Iris pigment epithelial cell (primary cell): ENCODE measurements around the gene SOX5.
"Not testable (repeated sequence)": the region's sequence is repeated elsewhere in the genome, so short reads cannot be mapped to it uniquely, and the experiment has no call there.

ENCODE experiments used
- DNase-seq: peaks from one replicate; pipeline ENCODE4 v3.0.0-alpha.2; 2011; ENCODE audit warnings: low read depth

SOX5 gene

DNA sequence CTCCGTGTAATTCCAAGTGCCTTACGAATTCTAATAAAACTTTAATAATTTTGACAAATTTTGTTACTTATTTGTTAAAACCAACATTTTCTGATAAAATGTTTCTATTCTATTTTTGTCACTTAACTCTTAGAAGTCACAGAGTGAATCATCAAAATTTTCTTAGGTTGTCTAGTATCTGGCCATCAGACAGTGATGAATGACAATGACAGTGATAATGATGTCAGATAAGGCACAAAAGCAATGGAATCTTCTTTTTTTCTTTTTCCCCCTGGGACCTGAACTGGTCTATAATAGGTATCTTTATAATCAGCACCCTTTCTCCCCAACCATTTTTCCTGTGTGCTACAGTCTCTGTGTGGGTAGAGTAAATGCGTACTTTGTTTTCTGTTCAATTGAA is 407.3 kb downstream of the SOX5 start:
- no peak for DNase-seq

DNA sequence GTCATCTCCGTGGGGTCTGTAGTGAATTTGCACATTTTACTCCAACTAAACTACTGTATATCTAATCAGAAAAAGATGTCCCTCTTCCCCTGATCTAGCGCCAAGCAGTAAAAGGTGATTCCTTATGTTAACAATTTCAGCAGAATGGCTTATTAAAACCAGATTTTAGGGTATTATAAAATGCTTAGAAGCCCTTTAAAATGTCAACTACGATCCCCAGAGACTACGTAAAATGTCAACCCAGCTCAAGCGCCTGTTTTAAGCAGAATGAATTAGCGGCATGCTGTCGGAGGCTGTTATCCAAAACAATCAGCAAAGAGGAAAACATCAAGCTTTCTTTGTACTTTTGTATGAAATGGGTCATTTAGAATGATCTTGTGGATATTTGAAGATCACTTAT is 408.9 kb downstream of the SOX5 start:
- no peak for DNase-seq

DNA sequence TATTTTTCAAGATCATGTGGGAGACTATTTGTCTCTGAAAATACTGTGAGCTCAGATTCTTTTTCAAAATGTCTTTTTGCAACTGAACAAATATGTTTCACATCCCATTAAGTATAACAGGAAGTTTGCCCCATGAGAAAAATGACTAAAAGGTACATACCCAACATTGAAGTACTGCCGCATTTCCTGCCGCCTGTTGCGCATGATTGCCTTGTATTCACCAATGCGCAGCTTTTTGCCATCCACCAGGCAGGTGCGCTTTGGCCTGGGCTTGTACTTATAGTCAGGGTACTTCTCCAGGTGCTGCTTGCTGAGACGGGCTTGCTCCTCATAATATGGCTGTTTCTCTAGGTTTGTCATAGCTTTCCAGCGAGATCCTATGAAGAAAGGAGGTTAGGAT is 413.2 kb downstream of the SOX5 start:
- no peak for DNase-seq

DNA sequence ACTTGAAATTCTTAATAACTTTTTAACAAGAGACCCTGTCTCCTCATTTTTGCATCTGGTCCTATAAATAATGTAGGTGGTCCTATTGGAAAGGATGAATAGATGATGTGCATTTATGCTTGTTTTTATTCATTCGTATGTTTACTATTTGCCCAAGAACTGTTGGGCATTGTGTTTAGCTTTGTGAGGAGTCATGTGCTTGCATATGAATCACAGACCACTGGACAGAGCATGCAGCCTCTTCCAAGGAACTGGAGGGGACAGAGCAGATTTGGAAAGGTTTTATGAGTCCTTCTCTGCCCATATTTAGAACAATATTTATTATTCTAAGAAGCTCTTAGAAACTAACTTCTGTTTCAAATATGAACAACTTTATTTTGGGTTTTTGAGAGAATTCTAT is 414.0 kb downstream of the SOX5 start:
- DNase-seq = no peak

DNA sequence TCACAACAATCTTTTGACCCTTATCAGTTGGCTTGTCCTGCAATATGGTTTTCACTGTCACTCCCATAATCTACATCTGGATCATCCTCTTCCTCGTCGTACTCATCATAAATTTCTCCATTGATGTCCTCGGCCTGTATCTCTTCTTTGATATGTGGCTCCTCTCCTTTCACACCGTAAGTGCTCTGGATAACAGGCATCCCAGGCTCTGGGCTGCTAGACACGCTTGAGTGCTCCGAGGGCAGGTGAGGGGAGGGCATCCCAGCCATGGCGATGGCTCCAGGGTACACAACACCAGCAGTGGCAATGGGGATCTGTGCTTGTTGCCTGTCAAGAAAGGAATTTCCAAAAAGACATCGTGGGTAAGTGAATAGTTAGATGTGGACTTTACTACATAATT is 415.3 kb downstream of the SOX5 start:
- DNase-seq = no peak

DNA sequence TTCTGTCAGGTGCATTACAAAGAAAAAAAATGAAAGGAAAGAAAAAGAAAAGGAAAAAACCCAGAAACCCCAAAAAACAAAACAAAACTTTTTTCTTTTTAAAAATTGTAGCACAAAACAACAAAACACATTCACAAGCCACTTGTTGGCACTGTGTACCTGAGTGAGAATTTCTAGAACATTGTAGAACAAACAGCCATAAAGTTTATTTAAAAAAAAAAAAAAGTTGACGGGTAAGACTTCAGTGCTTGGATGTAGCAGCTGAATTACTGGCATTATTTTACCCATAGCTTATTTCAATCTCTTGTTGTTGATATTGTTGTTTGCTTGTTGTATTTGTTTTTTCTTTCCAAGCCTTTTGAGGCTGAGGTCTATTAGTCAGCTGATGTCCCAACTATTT is 415.8 kb downstream of the SOX5 start:
- DNase-seq = no peak

DNA sequence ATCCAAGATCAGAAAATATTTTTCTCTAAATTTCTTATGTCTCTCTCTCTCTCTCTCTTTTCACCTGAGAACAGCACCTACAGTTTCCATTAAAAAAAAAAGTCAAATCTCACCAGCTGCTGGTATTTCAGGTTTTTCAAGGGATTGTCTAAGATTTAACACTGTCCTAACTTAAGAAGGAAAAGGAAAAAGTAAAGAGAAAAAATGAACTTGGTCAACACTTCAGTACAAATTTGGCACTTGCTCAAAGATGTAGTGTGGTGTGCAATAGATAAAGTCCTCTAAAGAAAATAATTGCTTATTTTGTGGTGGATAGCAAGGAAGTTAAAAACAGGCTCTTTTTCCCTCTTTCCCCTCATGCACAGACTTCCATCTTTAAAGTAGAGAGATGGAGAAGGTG is 416.2 kb downstream of the SOX5 start:
- no peak for DNase-seq

DNA sequence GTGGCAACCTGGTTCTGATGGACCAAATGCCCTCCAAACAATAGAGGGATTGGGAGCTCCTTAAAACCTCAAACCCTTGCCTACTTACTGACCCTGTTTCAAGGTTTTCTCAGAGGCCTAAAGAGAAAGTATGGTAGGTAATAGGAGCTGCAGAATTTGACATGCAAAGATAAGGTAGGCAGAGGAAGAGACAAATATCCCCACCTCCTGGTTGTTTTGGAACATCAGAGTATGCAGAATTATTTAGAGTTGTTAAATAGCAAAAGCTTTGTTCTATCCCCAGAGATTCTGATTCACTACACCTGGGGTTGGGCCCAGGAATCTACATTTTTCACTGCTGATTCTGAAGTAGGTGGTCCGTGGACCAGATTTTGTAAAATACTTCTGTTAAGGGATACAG is 421.2 kb downstream of the SOX5 start:
- no peak for DNase-seq

DNA sequence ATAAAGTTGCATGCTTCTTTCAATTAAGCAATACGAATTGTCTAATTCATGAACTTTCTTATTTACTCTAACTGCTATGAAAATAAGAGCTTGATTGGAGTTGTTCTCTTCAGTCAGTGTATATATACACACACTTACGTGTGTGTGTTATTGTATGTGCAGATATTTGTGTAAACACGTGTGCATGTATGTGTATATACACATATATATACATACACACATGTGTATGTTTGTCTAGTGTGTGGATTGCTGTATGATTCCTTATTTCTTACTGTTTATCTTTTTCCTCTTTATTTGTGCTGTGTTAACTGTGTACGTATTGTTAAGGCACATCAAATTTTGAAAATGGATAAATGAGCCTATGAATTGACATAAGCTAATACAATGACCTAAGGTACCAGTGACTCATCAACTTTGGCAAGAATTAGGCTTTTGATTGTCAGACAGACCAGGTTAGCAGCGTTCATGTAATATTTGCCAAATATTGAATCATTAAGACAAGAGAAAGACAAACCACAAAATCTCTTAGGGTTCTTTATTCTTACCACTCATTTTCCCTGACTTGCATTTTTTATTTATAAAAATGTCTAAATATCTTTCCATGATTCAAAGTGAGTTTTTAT is 423.9 kb downstream of the SOX5 start:
- peak; percentile 2 for DNase-seq

DNA sequence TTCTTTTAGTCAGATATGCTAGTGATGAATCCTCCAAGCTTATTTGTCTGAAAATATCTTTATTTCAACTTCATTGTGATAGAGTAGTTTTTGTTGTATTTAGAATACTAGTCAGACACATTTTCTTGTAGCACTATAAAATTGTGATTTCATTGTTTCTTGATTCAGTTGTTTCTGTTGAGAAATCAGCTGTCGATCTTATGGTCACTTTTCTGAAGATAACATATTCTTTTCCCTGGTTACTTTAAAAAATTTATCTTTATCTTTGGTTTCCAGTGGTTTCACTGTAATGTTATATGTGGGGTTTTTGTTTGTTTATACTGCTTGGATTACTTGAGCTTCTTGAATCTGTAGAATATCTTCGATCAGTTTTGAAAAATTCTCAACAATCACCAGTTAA is 426.1 kb downstream of the SOX5 start:
- DNase-seq = no peak

DNA sequence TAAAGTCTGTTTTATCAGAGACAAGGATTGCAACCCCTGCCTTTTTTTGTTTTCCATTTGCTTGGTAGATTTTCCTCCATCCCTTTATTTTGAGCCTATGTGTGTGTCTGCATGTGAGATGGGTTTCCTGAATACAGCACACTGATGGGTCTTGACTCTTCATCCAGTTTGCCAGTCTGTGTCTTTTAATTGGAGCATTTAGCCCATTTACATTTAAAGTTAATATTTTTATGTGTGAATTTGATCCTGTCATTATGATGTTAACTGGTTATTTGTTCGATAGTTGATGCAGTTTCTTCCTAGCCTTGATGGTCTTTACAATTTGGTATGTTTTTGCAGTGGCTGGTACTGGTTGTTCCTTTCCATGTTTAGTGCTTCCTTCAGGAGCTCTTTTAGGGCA is 430.0 kb downstream of the SOX5 start:
- not testable (repeated sequence) for DNase-seq

DNA sequence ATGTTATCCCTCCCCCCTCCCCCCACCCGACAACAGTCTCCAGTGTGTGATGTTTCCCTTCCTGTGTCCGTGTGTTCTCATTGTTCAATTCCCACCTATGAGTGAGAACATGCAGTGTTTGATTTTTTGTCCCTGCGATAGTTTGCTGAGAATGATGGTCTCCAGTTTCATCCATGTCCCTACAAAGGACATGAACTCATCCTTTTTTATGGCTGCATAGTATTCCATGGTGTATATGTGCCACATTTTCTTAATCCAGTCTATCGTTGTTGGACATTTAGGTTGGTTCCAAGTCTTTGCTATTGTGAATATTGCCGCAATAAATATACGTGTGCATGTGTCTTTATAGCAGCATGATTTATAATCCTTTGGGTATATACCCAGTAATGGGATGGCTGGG is 433.7 kb downstream of the SOX5 start:
- not testable (repeated sequence) for DNase-seq

DNA sequence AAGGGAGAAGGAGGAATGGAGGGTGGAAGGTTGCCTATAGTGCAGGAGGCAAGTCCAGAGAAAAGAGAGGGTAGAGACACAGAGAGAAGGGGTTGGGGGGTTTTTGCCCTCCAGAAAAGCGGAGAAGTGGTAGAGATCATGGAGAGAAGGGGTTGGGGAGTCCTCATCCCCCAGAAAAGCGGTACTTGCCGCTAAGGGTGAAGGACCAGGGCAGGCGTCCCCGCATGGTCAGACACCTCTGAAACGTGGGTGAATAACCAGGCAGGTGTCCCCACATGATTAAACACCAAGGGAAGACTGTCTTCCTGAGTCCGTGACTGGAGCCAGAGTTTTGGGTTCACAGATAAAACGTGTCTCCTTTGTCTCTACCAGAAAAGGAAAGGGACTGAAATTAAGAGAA is 439.0 kb downstream of the SOX5 start:
- DNase-seq = no peak

DNA sequence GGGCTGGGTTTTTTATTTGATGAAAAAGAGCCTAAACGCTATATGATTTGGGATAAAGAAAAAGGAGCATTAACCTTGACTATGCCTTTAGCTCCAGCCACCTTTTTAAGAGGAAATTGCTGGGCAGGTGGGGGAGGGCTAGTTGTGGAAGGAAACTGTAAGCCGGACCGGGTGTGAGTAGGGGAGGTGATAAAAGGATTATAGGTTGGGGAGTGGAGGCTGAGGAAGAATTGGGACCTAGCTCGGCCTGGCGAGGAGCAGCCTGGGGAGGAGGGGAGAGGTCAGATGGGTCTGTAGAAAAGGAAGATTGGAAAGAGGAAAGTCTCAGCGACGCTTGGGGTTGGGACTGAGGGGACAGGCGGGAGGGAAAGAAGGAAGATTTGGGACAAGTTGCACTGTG is 439.6 kb downstream of the SOX5 start:
- DNase-seq = not testable (repeated sequence)

DNA sequence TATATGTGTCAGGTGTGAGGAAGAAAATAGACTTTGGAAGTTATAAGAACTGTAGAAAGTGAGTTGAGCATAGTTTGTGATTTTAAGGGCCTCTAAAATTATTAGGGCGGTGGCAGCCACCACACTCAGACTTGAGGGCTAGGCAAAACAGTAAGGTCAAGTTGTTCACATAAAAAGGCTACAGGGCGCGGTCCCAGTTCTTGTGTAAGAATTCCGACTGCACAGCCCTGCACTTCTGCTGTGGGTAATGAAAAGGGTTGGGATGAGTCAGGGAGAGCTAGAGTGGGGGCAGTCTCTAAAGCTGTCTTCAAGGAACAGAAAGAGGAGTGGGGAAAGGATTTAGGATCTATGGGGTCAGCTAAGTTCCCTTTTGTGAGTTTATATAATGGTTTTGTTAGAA is 441.7 kb downstream of the SOX5 start:
- DNase-seq = not testable (repeated sequence)

DNA sequence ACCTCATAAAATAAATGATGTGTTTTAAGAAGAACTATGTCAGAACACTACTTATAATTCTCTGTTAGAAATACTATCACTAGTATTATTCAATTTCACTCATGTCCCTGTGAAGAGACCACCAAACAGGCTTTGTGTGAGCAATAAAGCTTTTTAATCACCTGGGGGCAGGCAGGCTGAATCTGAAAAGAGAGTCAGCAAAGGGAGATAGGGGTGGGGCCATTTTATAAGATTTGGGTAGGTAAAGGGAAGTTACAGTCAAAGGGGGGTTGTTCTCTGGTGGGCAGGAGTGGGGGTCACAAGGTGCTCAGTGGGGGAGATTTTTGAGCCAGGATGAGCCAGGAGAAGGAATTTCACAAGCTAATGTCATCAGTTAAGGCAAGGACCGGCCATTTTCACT is 443.7 kb downstream of the SOX5 start:
- not testable (repeated sequence) for DNase-seq

DNA sequence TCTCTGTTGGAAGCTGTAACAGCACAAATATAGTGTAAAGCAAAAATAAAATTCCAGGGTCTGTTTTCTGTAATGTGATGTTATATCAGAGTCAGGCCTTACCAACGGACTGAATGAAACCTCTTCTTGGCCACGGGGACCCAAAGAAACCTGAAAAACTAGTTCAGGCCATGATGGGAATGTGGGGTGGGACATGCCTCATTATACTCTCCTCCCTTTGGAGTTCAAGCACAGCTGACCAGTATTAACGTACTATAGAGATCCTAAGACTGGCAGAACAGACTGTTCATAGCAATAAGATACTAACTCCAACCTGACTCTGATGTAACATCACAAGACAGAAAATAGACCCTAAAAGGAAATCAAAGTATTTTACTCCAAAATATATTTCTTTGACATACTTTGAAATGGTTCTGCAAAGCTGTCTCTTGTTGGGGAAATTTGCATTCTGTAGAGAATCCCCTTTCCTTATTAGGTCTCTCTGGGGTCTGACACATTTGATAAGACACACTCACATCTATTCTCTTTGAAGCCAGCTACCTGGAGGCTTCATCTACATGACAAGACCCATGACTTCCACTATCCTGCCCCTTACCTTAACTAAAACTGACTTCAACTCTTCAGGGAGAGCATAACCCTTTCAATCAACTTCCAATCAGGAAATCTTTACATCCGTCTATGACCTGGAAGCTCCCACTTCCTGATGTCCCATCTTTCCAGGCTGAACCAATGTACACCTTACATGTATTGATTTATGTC is 444.6 kb downstream of the SOX5 start:
- no peak for DNase-seq

DNA sequence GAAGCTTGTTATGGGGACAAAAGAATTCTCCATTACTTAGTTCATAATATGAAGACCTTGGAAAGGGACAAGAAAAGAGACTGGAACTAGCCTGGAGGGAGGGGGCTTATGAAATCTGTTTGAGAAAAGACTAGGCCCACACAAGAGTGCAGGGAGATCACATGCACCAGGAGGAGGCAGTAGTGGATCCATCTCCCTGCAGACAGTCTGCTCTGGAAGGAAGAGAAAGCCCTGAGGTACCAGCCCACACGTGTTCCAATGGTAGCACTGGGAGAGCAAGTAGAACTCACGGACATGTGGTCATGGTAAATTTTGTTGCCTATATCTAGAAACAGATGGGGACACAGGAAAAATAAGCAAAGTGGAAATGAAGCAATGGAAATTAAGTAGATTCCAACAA is 445.4 kb downstream of the SOX5 start:
- DNase-seq = no peak

DNA sequence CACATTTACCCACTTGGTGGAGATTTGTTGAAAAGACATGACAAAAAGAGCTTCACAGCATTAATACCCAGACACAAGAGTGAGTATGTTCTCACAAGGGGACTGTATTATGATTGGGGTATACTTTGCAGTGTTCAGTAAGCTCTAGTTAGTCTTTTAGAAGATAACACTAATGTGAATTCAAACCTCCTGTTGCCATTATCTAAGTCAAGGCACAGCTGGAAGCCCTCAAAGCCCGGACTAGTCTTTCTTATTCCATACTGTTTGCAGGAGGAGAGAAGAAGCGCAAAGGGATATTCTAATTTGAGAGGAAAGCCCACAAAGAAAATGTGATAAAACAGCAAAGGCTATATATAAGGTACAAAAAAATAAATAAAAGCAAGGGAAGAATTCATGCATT is 445.9 kb downstream of the SOX5 start:
- DNase-seq = no peak

DNA sequence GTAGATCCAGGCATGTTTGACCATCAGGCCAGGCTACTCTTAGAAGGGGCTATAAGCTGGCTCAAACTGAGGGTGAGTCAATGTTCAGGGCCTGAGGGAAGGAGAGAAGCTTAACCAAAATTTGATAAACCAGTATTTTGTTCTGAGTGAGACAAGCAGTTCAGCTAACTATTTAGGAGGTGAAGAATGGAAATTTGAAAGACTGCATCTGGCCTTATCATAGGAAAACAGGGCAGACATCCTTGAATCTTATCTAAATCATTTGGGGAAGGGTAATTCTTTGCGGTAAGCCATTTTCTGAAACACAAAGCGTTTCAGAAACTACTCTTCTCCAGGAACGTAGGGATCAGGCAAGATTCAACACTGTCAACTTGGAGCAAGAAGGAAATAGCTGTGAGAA is 447.2 kb downstream of the SOX5 start:
- DNase-seq = no peak

DNA sequence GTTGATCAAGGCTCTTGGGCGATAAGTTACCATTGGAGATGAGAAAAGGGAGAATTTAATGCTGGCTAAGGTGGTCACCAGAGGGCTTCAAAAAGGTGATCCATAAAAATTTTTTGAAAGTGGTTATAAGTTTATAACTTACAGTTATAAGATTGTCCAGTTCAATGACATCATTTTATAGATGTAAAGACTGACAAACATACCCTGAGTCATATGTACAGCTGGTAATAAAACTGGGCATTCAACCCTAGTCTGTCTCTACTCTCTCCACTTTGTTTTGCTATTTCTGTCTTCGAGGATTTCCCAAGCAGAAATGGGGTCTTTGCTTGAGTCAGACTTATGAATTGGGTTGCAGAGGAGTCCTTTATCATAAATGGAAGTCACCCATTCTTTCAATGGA is 454.0 kb downstream of the SOX5 start:
- no peak for DNase-seq

DNA sequence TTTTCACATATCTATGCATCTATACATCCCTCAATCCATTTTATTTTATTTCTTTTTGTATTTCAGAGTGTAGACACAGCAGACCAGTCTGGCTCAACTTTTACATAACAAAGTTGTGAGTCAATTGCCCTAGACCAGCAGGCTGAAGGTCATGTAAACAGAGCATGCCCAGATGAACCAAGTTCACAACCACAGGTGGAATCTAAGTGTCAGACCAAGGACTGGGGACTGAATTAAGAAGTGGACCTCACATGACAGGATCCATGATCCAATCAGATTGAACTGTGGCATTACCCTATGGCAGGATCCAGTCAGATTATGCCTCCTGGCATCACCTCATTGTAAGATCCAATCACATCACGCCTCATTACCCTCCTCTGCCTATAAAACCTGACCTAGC is 455.8 kb downstream of the SOX5 start:
- DNase-seq = no peak

DNA sequence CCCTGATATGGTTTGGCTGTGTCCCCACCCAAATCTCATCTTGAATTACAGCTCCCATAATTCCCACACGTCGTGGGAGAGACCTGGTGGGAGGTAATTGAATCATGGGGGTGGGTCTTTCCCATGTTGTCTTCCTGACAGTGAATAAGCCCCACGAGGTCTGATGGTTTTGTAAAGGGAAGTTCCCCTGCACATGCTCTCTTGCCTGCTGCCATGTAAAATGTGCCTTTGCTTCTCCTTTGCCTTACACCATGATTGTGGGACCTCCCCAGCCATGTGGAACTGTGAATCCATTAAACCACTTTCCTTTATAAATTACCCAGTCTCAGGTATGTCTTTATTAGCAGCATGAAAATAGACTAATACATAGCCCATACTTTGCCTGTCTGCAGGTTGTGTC is 458.4 kb downstream of the SOX5 start:
- DNase-seq = not testable (repeated sequence)

DNA sequence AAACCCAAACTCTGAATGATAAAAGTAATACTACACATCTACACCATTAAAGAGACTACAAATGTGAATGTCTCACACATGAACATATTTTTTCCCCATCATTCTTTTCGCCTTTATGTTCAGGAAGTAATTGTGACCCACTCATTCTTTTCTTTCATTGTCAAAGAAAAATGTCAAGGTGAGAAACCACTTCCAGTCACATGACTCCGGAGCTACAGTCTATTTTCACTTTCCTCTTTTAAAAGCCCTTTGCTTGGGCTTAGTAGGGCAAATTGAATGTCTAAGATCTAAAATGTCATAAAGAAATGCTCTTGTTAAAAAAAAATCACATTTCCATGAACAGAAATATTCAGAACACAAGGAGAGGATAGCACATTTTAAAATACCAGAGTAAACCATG is 461.3 kb downstream of the SOX5 start:
- no peak for DNase-seq
